ENCODE measurements around the gene PPP1R3F.

The PPP1R3F gene

GRCh38 chrX:49231333-49232000 is 38.1 kb upstream of the PPP1R3F start:
- no peak for TF ChIP-seq TAF1 (IDR thresholded peaks at IDR 0.05; ENCODE audit: borderline replicate concordance, insufficient read depth, low read length)
- TF ChIP-seq POLR2AphosphoS5 (IDR thresholded peaks at IDR 0.05; ENCODE audit: low read depth, low read length) = no peak
- TF ChIP-seq REST (IDR thresholded peaks at IDR 0.05; ENCODE audit: insufficient read depth in 1 of 2, low read depth in 2 of 2, low read length in 2 of 2) = no peak
- no peak for TF ChIP-seq SIN3A (IDR thresholded peaks at IDR 0.05; ENCODE audit: borderline replicate concordance, insufficient read depth, low read length)
- TF ChIP-seq FOXP2 (optimal IDR thresholded peaks at IDR 0.05; ENCODE audit: borderline replicate concordance, extremely low read depth, extremely low read length, insufficient read depth) = no peak

- TF ChIP-seq REST (IDR thresholded peaks at IDR 0.05; ENCODE audit: insufficient read depth in 1 of 2, low read depth in 2 of 2, low read length in 2 of 2) (no peak), TAF1 (IDR thresholded peaks at IDR 0.05; ENCODE audit: borderline replicate concordance, insufficient read depth, low read length) (no peak), FOXP2 (optimal IDR thresholded peaks at IDR 0.05; ENCODE audit: borderline replicate concordance, extremely low read depth, extremely low read length, insufficient read depth) (no peak), POLR2AphosphoS5 (IDR thresholded peaks at IDR 0.05; ENCODE audit: low read depth, low read length) (no peak)
Observed at GRCh38 chrX:49232525-49232924, 37.1 kb upstream of the PPP1R3F start.

GRCh38 chrX:49233176-49233575 is 36.4 kb upstream of the PPP1R3F start, which contains the start of gene CACNA1F:
CACNA1F (minus strand) TSS chrX:49233340; CDS start chrX:49233309, 31 bp downstream.
- TF ChIP-seq POLR2AphosphoS5 (IDR thresholded peaks at IDR 0.05; ENCODE audit: low read depth, low read length) (no peak), SIN3A (IDR thresholded peaks at IDR 0.05; ENCODE audit: borderline replicate concordance, insufficient read depth, low read length) (no peak), FOXP2 (optimal IDR thresholded peaks at IDR 0.05; ENCODE audit: borderline replicate concordance, extremely low read depth, extremely low read length, insufficient read depth) (no peak), REST (IDR thresholded peaks at IDR 0.05; ENCODE audit: insufficient read depth in 1 of 2, low read depth in 2 of 2, low read length in 2 of 2) (no peak), TAF1 (IDR thresholded peaks at IDR 0.05; ENCODE audit: borderline replicate concordance, insufficient read depth, low read length) (no peak)

GRCh38 chrX:49233887-49234555 is 35.6 kb upstream of the PPP1R3F start:
- TF ChIP-seq REST (IDR thresholded peaks at IDR 0.05; ENCODE audit: insufficient read depth in 1 of 2, low read depth in 2 of 2, low read length in 2 of 2) = no peak
- TF ChIP-seq SIN3A (IDR thresholded peaks at IDR 0.05; ENCODE audit: borderline replicate concordance, insufficient read depth, low read length) = no peak
- no peak for TF ChIP-seq POLR2AphosphoS5 (IDR thresholded peaks at IDR 0.05; ENCODE audit: low read depth, low read length)

Data from PFSK-1 (cell line).